AG10803 (cell line): ENCODE results near the gene APOBEC2.

Experiments used
- DNase-seq: peaks from one replicate; pipeline ENCODE4 v3.0.0; 2010; ENCODE audit warnings: low read depth
- H3K4me3 ChIP-seq: 2 replicates; pipeline ENCODE4 v1.5.1; 2011; ENCODE audit warnings: mild to moderate bottlenecking, low read length, control low read depth
- TF ChIP-seq, protein P1 (sequence below): conservative IDR thresholded peaks from 2 replicates; pipeline ENCODE4 v1.5.1; 2011; ENCODE audit warnings: mild to moderate bottlenecking, low read length, control low read depth, inconsistent platforms

APOBEC2 gene

DNA sequence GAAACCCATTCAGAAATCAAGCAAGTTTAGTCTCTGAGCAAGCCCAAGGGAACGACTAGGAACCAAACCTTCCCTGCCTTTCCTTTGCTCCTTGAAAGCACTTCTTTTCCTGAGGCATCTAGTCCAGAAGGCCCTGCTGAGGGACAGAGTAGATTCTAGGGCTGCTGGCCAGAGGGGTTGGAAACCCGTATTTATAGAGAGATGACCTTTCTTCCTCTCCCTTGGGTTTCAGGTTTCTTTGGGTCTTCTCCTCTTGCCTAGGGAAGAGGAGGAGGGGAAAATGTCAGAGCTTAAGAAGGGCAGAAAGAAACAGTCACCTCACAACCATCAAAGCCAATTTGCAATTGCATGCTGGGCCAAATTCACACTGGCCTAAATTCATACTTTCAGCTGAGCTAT is 5.8 kb downstream of the APOBEC2 start:
- no peak overlapping the region for H3K4me3 ChIP-seq
- TF ChIP-seq, protein P1, sequence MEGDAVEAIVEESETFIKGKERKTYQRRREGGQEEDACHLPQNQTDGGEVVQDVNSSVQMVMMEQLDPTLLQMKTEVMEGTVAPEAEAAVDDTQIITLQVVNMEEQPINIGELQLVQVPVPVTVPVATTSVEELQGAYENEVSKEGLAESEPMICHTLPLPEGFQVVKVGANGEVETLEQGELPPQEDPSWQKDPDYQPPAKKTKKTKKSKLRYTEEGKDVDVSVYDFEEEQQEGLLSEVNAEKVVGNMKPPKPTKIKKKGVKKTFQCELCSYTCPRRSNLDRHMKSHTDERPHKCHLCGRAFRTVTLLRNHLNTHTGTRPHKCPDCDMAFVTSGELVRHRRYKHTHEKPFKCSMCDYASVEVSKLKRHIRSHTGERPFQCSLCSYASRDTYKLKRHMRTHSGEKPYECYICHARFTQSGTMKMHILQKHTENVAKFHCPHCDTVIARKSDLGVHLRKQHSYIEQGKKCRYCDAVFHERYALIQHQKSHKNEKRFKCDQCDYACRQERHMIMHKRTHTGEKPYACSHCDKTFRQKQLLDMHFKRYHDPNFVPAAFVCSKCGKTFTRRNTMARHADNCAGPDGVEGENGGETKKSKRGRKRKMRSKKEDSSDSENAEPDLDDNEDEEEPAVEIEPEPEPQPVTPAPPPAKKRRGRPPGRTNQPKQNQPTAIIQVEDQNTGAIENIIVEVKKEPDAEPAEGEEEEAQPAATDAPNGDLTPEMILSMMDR, result no peak
- DNase-seq, result no peak

DNA sequence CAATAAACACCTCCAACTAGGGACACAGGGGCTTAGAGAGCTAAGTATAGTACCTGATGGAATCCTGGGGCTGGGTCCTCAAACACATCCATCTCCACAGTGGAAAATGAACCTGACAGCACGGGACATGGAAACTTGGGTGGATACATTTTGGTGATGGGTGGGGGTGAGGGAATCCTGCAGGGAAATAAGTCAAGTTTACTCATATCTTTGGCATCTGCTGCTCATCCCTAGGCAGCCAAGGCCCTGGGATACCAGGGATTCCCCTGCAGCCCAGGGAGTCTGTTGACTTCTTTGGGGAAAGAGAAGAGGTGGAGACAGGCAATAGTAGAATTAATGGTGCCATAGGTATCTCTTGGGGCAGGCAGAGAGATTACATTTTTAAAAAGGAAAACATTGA is 6.6 kb downstream of the APOBEC2 start:
- TF ChIP-seq, protein P1, result no peak
- no peak overlapping the region for H3K4me3 ChIP-seq
- DNase-seq, result peak; percentile 61

DNA sequence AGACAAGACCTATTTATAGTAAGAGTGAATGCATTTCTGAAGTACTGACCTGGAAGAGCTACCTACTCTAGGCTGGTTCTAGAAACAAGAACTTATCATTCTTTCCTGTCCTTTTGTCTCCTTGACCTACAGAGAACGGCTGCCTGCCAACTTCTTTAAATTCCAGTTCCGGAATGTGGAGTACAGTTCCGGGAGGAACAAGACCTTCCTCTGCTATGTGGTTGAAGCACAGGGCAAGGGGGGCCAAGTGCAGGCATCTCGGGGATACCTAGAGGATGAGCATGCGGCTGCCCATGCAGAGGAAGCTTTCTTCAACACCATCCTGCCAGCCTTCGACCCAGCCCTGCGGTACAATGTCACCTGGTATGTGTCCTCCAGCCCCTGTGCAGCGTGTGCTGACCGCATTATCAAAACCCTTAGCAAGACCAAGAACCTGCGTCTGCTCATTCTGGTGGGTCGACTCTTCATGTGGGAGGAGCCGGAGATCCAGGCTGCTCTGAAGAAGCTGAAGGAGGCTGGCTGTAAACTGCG is 8.3 kb downstream of the APOBEC2 start:
- TF ChIP-seq, protein P1, result no peak
- no peak overlapping the region for H3K4me3 ChIP-seq
- DNase-seq, result no peak

DNA sequence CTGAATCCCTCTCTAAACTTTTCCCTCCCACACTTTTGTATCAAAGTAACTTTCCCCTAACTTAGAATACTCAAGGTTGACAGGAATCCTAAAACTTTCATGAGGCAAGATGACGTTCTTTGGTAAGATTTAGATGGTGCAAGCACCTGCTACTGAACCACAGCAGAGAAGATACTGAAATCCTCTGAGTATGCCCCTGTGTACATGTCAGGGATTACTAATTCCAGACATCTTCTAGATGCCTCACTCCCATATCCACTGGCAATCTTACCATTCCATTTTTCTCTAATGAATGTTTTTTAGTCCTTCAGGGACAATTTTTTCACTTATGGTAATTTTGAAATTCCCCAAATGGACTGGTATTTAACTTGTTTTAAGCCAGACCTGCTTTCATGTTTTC is 9.1 kb downstream of the APOBEC2 start:
- TF ChIP-seq, protein P1, result no peak
- H3K4me3 ChIP-seq, result no peak overlapping the region
- DNase-seq, result no peak

DNA sequence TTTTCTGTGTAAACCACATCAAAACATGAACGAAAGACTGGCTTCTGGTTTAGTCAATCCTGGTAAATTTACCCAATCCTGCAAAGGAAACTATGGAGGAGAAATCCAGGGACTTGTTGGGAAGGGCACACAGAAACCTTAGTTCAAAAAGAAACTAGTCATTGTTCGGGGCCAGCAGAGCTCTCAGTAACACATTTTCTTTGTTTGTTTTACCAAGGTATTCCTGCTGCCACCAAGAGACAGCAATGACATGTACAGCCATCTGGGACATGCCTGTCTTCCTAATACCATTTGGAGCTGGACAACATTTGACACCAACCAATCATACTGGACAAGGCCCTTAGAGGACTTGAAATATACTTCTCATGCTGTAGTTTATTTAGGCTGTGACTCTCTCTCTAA is 10.9 kb downstream of the APOBEC2 start:
- no peak overlapping the region for H3K4me3 ChIP-seq
- no peak for DNase-seq
- TF ChIP-seq, protein P1, result no peak

DNA sequence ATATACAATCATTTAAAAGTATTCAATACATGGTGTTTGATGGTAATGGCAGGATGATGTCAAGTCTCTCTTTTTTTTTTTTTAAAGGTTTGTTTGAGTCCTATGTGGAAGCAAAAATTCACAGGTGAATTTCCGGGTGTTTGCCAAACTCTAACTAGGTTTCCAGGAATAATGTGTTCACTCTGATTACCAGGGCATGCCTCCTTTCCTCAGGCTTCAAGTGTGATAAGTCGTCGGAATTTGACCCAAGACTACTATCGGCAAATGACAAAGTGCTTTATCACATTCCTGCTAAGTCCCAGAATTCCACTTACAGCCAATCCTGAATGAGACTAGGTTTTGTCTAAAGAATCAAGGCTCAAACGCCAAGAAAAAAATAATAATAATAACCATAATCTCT is 11.8 kb downstream of the APOBEC2 start:
- TF ChIP-seq, protein P1, result no peak
- no peak for DNase-seq

DNA sequence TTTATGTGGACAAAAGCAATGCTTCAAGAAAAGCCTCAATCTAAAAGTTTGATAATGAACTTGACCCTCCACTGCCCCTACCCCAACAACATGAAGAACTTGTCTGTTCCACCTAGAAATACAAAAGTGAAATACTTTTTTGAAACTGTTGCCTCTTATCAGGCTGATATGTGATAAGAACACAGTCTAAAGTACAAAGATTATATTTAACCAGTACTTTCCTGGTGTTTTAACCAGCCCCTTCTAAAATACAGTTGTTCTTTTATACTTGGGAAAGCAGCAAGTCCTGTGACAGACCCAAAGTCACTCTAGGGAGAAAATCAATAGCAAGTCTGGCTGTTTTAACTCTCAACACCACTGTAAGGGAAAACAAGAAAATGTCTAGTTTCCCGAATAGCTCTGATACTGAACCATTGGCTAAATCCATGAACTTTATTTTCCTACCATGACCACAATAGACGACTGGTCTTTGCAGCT is 12.6 kb downstream of the APOBEC2 start:
- no peak overlapping the region for H3K4me3 ChIP-seq
- TF ChIP-seq, protein P1, result no peak
- DNase-seq, result no peak

More for the DNA sequence above, 11.8 kb downstream of the APOBEC2 start:
- H3K4me3 ChIP-seq, result no peak overlapping the region
